ENCODE measurements around the gene DUSP16.
"Not testable (repeated sequence)": the region's sequence is repeated elsewhere in the genome, so short reads cannot be mapped to it uniquely, and the experiment has no call there.

DUSP16 gene

GRCh38 chr12:12562585-12563261, at the start of gene DUSP16:
TSS of gene DUSP16 (minus strand) at chr12:12562863. CDS start at chr12:12521098, 41,765 bp downstream.
- peak; percentile 98 for DNase-seq (ENCODE audit: low spot score)

GRCh38 chr12:12612358-12612757, 49.7 kb upstream of the DUSP16 start:
- DNase-seq (ENCODE audit: low spot score): peak; percentile 66

GRCh38 chr12:12611512-12612306, 49.0 kb upstream of the DUSP16 start, which contains the start of gene CREBL2:
TSS of gene CREBL2 (plus strand) at chr12:12611876. CDS start at chr12:12612173, 297 bp downstream.
- DNase-seq (ENCODE audit: low spot score): peak; percentile 95

- DNase-seq (ENCODE audit: low spot score): no peak
Measured at GRCh38 chr12:12610711-12611110, 48.0 kb upstream of the DUSP16 start.

- DNase-seq (ENCODE audit: low spot score): no peak
Measured at GRCh38 chr12:12609692-12610091, 47.0 kb upstream of the DUSP16 start.

- DNase-seq (ENCODE audit: low spot score): no peak
Measured at GRCh38 chr12:12608557-12608957, 45.9 kb upstream of the DUSP16 start.

GRCh38 chr12:12606781-12607589, 44.3 kb upstream of the DUSP16 start:
- DNase-seq (ENCODE audit: low spot score): peak; percentile 59

- DNase-seq (ENCODE audit: low spot score): no peak
Measured at GRCh38 chr12:12604740-12605139, 42.1 kb upstream of the DUSP16 start.

GRCh38 chr12:12600659-12601058, 38.0 kb upstream of the DUSP16 start:
- DNase-seq (ENCODE audit: low spot score): no peak

GRCh38 chr12:12599750-12600643, 37.3 kb upstream of the DUSP16 start:
- no peak for DNase-seq (ENCODE audit: low spot score)

- no peak for DNase-seq (ENCODE audit: low spot score)
Measured at GRCh38 chr12:12598864-12599263, 36.2 kb upstream of the DUSP16 start.

GRCh38 chr12:12596598-12596997, 33.9 kb upstream of the DUSP16 start:
- DNase-seq (ENCODE audit: low spot score): not testable (repeated sequence)

GRCh38 chr12:12595929-12596328, 33.3 kb upstream of the DUSP16 start:
- not testable (repeated sequence) for DNase-seq (ENCODE audit: low spot score)

GRCh38 chr12:12592930-12593329, 30.3 kb upstream of the DUSP16 start:
- DNase-seq (ENCODE audit: low spot score): peak; percentile 82

GRCh38 chr12:12590961-12591360, 28.3 kb upstream of the DUSP16 start:
- no peak for DNase-seq (ENCODE audit: low spot score)

- not testable (repeated sequence) for DNase-seq (ENCODE audit: low spot score)
Measured at GRCh38 chr12:12588436-12588835, 25.8 kb upstream of the DUSP16 start.

GRCh38 chr12:12587878-12588277, 25.2 kb upstream of the DUSP16 start:
- no peak for DNase-seq (ENCODE audit: low spot score)

GRCh38 chr12:12586879-12587675, 24.4 kb upstream of the DUSP16 start:
- DNase-seq (ENCODE audit: low spot score): no peak

- DNase-seq (ENCODE audit: low spot score): peak; percentile 26
Measured at GRCh38 chr12:12585115-12585863, 22.6 kb upstream of the DUSP16 start.
